A673 (cell line): Measurements from ENCODE around the gene MTAP.

ENCODE experiments used
- CTCF ChIP-seq: fragments of 300-800, 200-600 bp; sonication (generic); conservative IDR thresholded peaks from 2 replicates; pipeline ENCODE4 v1.5.1; 2017; ENCODE audit warnings: low read depth, mild to moderate bottlenecking, antibody characterized with exemption, low read length, moderate library complexity, mixed read lengths
- EZH2 ChIP-seq: fragments of 200-600 bp; sonication (generic); IDR thresholded peaks from 2 replicates; pipeline ENCODE4 v1.6.1; 2017; ENCODE audit warnings: borderline replicate concordance, low read depth, mild to moderate bottlenecking, mixed read lengths, antibody characterized with exemption, low read length; ENCODE audit not compliant: poor library complexity, severe bottlenecking

DNA sequence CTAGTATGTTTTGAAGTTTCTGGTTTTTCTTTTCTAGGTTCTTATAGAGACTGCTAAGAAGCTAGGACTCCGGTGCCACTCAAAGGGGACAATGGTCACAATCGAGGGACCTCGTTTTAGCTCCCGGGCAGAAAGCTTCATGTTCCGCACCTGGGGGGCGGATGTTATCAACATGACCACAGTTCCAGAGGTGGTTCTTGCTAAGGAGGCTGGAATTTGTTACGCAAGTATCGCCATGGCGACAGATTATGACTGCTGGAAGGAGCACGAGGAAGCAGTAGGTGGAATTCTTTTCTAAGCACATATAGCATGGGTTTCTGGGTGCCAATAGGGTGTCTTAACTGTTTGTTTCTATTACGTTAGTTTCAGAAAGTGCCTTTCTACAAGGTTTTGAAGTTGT, 52.2 kb downstream of the MTAP start:
- TF ChIP-seq CTCF = no peak
- TF ChIP-seq EZH2 = no peak
